ENCODE measurements around the gene CCDC126. TPM values are rescaled to one million over a fixed set of nuclear protein-coding genes. Genes with fewer than 3 reads are reported as not detected.

Gene CCDC126
- total and polyA plus RNA-seq, 10 of the 15 experiments (the other 5 are each of a cell fraction or from before 2014, with no cell fraction given), result 10.9 to 49.9 (median 24.1) TPM

DNA sequence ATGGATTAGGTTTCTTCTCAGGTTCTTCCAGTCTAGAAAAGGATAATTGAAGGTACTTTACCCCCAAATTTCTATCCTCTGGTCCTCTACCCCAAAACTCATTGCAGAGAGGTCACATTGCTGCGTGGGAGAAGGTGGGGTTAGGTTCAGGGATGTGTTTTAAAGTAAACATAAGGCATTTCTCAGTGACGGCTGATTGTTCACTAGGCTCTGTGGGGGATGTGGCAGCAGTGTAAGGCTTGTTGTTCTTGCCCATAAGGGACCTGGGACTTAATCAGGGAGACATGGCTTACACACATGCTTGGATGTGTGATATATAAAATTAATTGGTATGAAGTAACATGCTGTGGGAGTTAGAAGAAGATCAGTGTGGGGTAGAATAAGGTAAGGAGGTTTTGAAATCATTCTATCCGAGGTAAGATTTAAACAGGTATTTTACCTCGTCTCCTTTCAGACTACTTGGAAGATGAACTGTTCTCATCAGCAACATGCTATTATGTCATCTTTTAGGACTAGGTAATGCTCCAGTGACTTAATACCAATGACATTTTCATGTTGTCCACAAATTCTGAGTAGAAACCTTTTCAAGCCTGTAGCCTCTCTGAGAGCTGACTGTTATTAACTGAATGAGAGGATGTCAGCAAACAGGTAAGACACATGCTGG is 6.6 kb downstream of the CCDC126 start:
- in situ Hi-C loops (cut with MboI), result no loop called here
- no peak overlapping the region for H3K9ac ChIP-seq (ENCODE audit: control insufficient read depth, insufficient read depth, low read length)
- 88% methylated on average over 4 of the region's 4 CpGs for WGBS (ENCODE audit: insufficient coverage, insufficient replicate concordance, low lambda C conversion rate, missing lambda C conversion rate)
- 0 out of 2 replicates have a peak overlapping the region, but pooled peaks have one; percentile 28 for H3K4me3 ChIP-seq
- peak overlapping the region; percentile 11; the same call in 1 of the 2 replicates for H3K27ac ChIP-seq (ENCODE audit: control insufficient read depth, insufficient read depth)
- no peak for TF ChIP-seq BRCA1 (IDR thresholded peaks at IDR 0.05; ENCODE audit: low read depth, low read length)
- TF ChIP-seq CREB1 (IDR thresholded peaks at IDR 0.05; ENCODE audit: low read depth), result 0 out of 2 replicates have a peak, but pooled peaks have one; percentile 29
- BruUV-seq (replicated peaks), result no TSS peak
- H2AFZ ChIP-seq (ENCODE audit: control insufficient read depth, low read depth, low read length), result no peak overlapping the region
- ChIA-PET CTCF (interaction anchor here (0.6 to 1.2 kb wide), 2 partner anchors 93 to 94 kb away, joined by 3 read pairs; no protein-coding TSS in a partner anchor), RAD21 (ENCODE audit: unreplicated experiment) (no interaction called here), POLR2A (no interaction called here), SMC1A (ENCODE audit: uncharacterized antibody, unreplicated experiment) (interaction anchor here (0.6 to 1.1 kb wide), 3 partner anchors 9 to 1723 kb away, joined by 3 to 4 read pairs (median 3); no protein-coding TSS in a partner anchor)
- no peaks in the 10 kb centered on the region for H3K27me3 ChIP-seq (replicated peaks in 1 of 2; ENCODE audit: control insufficient read depth in 2 of 2, insufficient read depth in 2 of 2, low read length in 1 of 2)
- DNase-seq (ENCODE audit: low read depth, low spot score) (no peak), FAIRE-seq (no peak), ATAC-seq (peak; percentile 24)
- H3K79me2 ChIP-seq (ENCODE audit: control insufficient read depth, insufficient read depth, low read length), result peaks cover 67% of the 10 kb centered on the region
- peaks cover 9% of the 10 kb centered on the region; the same call in 1 of the 2 replicates for H3K4me1 ChIP-seq (ENCODE audit: control insufficient read depth, insufficient read depth, low read length)
- no peaks in the 10 kb centered on the region for H3K9me3 ChIP-seq (replicated peaks; ENCODE audit: control insufficient read depth, insufficient read depth, low read length)
- H4K20me1 ChIP-seq (ENCODE audit: control insufficient read depth, insufficient read depth), result no peaks in the 10 kb centered on the region
- intact Hi-C loops (cut with micrococcal nuclease; ENCODE audit: unreplicated experiment), result no loop called here
- peaks cover 0 to 4% of the 10 kb centered on the region in 2 experiments; a peak in 1 of 4 replicates for H3K36me3 ChIP-seq (ENCODE audit: control insufficient read depth in 2 of 2, insufficient read depth in 2 of 2, low read length in 1 of 2)
- peak overlapping the region; percentile 69 for H3K4me2 ChIP-seq (ENCODE audit: control insufficient read depth, insufficient read depth)

DNA sequence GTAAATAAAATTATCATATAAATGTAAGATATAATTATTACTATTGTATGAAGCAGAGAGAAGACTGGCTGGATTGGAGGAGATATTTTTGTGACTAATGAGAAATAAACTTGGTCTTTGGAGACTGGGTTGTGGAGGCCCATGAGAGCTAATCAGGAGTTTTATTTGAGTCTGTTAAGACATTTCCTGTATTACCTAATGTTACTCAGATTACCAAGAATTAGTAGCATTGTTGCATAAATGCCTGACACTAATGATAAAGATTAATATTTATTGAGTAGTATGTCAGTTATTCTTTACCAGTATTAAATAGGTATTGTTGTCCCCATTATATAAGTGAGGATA is 7.1 kb downstream of the CCDC126 start:
- no peak overlapping the region for H3K4me2 ChIP-seq (ENCODE audit: control insufficient read depth, insufficient read depth)
- H2AFZ ChIP-seq (ENCODE audit: control insufficient read depth, low read depth, low read length), result no peak overlapping the region
- intact Hi-C loops (cut with micrococcal nuclease; ENCODE audit: unreplicated experiment) (no loop called here), in situ Hi-C loops (cut with MboI) (no loop called here)
- BruUV-seq (replicated peaks), result no TSS peak
- no peak overlapping the region for H3K27ac ChIP-seq (ENCODE audit: control insufficient read depth, insufficient read depth)
- CTCF ChIA-PET, result interaction anchor here (0.6 to 1.2 kb wide), 3 partner anchors 26 to 94 kb away, joined by 3 read pairs; no protein-coding TSS in a partner anchor
- no peaks in the 10 kb centered on the region for H4K20me1 ChIP-seq (ENCODE audit: control insufficient read depth, insufficient read depth)
- ATAC-seq (no peak), DNase-seq (ENCODE audit: low read depth, low spot score) (no peak), FAIRE-seq (no peak)
- H3K9ac ChIP-seq (ENCODE audit: control insufficient read depth, insufficient read depth, low read length), result no peak overlapping the region
- RAD21 ChIA-PET (ENCODE audit: unreplicated experiment), result no interaction called here
- SMC1A ChIA-PET (ENCODE audit: uncharacterized antibody, unreplicated experiment), result interaction anchor here (1.1 kb wide), 2 partner anchors 9 to 11 kb away, joined by 3 to 4 read pairs; no protein-coding TSS in a partner anchor
- no peaks in the 10 kb centered on the region for H3K9me3 ChIP-seq (replicated peaks; ENCODE audit: control insufficient read depth, insufficient read depth, low read length)
- peaks cover 9% of the 10 kb centered on the region; the same call in 1 of the 2 replicates for H3K4me1 ChIP-seq (ENCODE audit: control insufficient read depth, insufficient read depth, low read length)
- peaks cover 62% of the 10 kb centered on the region for H3K79me2 ChIP-seq (ENCODE audit: control insufficient read depth, insufficient read depth, low read length)
- H3K27me3 ChIP-seq (replicated peaks in 1 of 2; ENCODE audit: control insufficient read depth in 2 of 2, insufficient read depth in 2 of 2, low read length in 1 of 2), result no peaks in the 10 kb centered on the region
- no peak overlapping the region for H3K4me3 ChIP-seq
- TF ChIP-seq RBBP5 (conservative IDR thresholded peaks at IDR 0.05) (no peak), IRF4 (IDR thresholded peaks at IDR 0.05; ENCODE audit: low read depth, low read length) (no peak), NR2F1 (conservative IDR thresholded peaks at IDR 0.05) (no peak)
- TF ChIP-seq, protein P1, sequence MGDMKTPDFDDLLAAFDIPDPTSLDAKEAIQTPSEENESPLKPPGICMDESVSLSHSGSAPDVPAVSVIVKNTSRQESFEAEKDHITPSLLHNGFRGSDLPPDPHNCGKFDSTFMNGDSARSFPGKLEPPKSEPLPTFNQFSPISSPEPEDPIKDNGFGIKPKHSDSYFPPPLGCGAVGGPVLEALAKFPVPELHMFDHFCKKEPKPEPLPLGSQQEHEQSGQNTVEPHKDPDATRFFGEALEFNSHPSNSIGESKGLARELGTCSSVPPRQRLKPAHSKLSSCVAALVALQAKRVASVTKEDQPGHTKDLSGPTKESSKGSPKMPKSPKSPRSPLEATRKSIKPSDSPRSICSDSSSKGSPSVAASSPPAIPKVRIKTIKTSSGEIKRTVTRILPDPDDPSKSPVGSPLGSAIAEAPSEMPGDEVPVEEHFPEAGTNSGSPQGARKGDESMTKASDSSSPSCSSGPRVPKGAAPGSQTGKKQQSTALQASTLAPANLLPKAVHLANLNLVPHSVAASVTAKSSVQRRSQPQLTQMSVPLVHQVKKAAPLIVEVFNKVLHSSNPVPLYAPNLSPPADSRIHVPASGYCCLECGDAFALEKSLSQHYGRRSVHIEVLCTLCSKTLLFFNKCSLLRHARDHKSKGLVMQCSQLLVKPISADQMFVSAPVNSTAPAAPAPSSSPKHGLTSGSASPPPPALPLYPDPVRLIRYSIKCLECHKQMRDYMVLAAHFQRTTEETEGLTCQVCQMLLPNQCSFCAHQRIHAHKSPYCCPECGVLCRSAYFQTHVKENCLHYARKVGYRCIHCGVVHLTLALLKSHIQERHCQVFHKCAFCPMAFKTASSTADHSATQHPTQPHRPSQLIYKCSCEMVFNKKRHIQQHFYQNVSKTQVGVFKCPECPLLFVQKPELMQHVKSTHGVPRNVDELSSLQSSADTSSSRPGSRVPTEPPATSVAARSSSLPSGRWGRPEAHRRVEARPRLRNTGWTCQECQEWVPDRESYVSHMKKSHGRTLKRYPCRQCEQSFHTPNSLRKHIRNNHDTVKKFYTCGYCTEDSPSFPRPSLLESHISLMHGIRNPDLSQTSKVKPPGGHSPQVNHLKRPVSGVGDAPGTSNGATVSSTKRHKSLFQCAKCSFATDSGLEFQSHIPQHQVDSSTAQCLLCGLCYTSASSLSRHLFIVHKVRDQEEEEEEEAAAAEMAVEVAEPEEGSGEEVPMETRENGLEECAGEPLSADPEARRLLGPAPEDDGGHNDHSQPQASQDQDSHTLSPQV (IDR thresholded peaks at IDR 0.05), result no peak
- POLR2A ChIA-PET, result interaction anchor here (0.6 kb wide), 1 partner anchor 66 kb away, joined by 4 read pairs; no protein-coding TSS in a partner anchor
- H3K36me3 ChIP-seq (ENCODE audit: control insufficient read depth in 2 of 2, insufficient read depth in 2 of 2, low read length in 1 of 2), result peaks cover 0 to 4% of the 10 kb centered on the region in 2 experiments; a peak in 1 of 4 replicates
